GM18907 (cell line): ENCODE results near the gene DHX8.
A peak's percentile ranks its signal among the peaks of the same experiment; 100 is the strongest.
"Not testable (repeated sequence)": the region's sequence is repeated elsewhere in the genome, so short reads cannot be mapped to it uniquely, and the experiment has no call there.

Source experiments
- ATAC-seq: cut with Tn5 transposase; IDR thresholded peaks from one replicate; pipeline ENCODE4 v1.9.1; 2021; ENCODE audit warnings: mild to moderate bottlenecking, moderate library complexity; ENCODE audit not compliant: unreplicated experiment

The DHX8 gene

GRCh38 chr17:43461185-43461584 lies 22.6 kb upstream of the DHX8 start:
- ATAC-seq: no peak

GRCh38 chr17:43462569-43462968 lies 21.2 kb upstream of the DHX8 start:
- not testable (repeated sequence) for ATAC-seq

GRCh38 chr17:43463241-43463640 lies 20.5 kb upstream of the DHX8 start:
- no peak for ATAC-seq

- ATAC-seq: no peak
These were observed 19.7 kb upstream of the DHX8 start for GRCh38 chr17:43464046-43464445.

- ATAC-seq: no peak
These were observed 18.7 kb upstream of the DHX8 start for GRCh38 chr17:43465049-43465448.

- ATAC-seq: no peak
These were observed 15.7 kb upstream of the DHX8 start for GRCh38 chr17:43467981-43468581.

GRCh38 chr17:43468691-43469139 lies 15.1 kb upstream of the DHX8 start:
- ATAC-seq: no peak

- no peak for ATAC-seq
These were observed 14.6 kb upstream of the DHX8 start for GRCh38 chr17:43469145-43469544.

- ATAC-seq: no peak
These were observed 12.1 kb upstream of the DHX8 start for GRCh38 chr17:43471585-43472160.

GRCh38 chr17:43475494-43476089 lies 8.2 kb upstream of the DHX8 start:
- no peak for ATAC-seq

- not testable (repeated sequence) for ATAC-seq
These were observed 7.5 kb upstream of the DHX8 start for GRCh38 chr17:43476306-43476705.

- no peak for ATAC-seq
These were observed 5.7 kb upstream of the DHX8 start for GRCh38 chr17:43477832-43478634.

GRCh38 chr17:43479948-43480347 lies 3.8 kb upstream of the DHX8 start:
- no peak for ATAC-seq

- ATAC-seq: no peak
These were observed 1.4 kb upstream of the DHX8 start for GRCh38 chr17:43482103-43483012.

- ATAC-seq: no peak
These were observed 6.8 kb downstream of the DHX8 start for GRCh38 chr17:43490621-43491020.

GRCh38 chr17:43509440-43509839 lies 25.7 kb downstream of the DHX8 start:
- not testable (repeated sequence) for ATAC-seq

GRCh38 chr17:43511199-43511598 lies 27.4 kb downstream of the DHX8 start:
- not testable (repeated sequence) for ATAC-seq

GRCh38 chr17:43515656-43516055 lies 31.9 kb downstream of the DHX8 start:
- no peak for ATAC-seq

- peak; percentile 33 for ATAC-seq
These were observed 33.4 kb downstream of the DHX8 start for GRCh38 chr17:43517161-43517560.

GRCh38 chr17:43517615-43518386 lies 34.0 kb downstream of the DHX8 start:
- peak; percentile 65 for ATAC-seq
